Stimulated activated CD8-positive, alpha-beta memory T cell treated with anti-CD3 and anti-CD28 coated beads, Interleukin-7, amount 100 ng/mL, for 1 hour (primary cell): ENCODE measurements around the gene PHC1.

Experiments used
- DNase-seq, 2 donors: peaks; one replicate each; pipeline ENCODE4 v3.0.0-alpha.2; 2020; ENCODE audit warnings: low read depth in 2 of 2

Gene PHC1

DNA sequence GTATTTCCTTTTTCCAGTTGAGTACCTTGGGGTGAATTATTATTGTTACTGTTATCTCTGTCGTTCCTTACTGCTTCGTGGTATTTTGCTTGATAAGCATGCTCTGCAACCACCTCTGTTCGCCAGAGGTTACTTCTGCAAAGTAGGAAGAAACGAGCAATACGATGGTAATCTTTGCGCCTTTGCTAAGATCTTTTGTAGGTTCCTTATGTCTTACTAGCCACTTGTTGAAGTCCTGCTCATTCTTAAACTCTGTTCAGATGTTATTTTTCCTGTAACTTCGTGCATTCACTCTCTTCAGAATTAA, 35.9 kb downstream of the PHC1 start:
- DNase-seq: no peak

DNA sequence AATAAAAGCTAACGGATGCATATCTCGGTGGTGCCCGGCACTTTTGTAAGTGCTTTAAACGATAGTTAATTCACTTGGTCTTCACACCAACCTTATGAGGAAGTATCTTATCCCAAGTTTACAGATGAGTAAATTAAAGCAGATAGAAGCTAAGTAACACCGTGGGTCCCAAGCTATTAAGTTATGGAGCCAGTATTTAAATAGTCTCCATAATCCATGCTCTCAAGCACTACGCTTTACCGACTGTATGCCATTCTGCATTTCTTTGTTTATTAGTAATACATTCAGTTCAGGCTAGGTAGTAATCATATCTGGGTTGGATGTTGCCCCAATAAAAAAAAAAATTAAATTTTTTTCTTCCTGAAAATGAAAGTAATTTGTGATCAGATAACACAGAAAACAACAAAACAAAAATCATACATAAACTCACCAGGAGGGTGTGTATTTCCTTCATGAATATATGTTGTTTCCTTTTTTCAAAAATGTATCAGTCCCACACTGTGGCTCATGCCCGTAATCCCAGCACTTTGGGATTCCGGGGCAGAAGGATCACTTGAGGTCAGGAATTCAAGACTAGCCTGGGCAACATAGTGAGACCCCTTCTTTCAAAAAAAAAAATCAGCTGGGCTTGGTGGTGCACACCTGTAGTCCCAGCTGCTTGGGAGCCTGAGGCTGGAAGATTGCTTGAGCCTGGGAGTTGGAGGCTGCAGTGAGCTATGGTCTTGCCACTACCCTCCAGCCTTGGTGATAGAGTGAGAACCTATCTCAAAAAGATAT, 36.6 kb downstream of the PHC1 start:
- DNase-seq: no peak

DNA sequence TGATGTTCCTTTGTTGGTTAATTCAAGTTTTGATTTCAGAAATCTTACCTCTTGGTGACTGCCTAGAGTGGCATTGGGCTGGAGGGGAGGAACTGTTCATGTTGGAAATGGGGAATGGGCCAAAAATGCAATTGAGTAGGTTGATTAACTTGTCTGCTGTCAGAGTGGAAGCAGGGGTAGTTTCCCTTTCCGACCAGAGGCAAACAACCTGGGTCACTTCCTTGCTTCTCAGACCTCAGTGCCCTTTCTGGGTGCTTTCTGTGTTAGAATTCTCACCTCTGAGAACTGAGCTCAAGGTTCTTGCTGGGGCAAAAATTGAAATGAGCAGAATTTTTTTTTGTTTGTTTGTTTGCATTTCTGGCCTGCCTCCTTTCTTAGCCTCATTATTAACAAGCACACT, 37.4 kb downstream of the PHC1 start:
- DNase-seq: no peak

DNA sequence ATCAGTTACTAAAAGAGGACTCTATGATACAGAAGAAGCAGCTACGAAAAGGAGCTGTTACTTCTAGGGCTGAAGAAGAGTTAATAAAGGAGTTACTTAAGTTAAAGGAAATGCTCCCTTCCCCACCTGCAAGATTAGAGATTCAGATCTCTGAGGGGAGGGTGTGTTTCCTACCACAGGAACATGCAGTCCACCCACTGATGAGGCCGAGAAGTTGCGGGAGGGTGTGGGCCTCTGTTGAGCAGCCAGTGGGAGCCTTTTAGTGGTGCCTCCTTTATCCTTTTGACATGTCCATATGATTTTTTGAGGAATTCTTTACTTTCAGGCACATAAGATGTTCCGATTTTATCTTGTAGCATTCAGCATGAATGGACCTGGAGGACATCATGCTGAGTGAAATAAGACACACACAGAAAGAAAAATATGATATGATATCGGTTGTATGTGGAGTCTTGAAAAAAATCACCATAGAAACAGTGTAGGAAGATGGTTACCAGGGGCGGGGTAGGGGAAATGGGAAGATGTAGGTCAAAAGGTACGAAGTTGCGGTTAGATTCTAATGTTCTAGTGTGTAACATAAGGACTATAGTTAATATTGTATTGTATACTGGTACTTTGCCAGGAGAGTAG, 39.6 kb downstream of the PHC1 start:
- no peak for DNase-seq

DNA sequence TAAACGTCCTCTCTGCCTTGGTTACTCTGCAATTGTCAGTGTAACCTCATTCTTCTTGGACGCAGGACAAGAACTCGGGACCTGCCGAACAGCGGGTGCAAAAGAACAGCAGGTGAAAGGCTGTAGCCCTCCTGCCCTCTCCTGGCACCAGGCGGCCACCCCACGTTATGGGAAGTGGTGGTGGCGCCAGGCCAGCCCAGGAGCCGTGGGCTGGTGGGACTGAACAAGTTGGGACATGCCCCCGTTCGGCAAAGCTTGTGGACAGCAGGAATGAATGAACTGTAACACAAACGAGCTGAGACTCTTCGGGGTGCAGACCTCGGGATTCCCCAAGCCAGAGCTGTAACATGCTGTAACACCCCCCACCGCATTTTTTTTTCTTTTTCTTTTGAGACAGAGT, 41.8 kb downstream of the PHC1 start:
- DNase-seq: no peak

DNA sequence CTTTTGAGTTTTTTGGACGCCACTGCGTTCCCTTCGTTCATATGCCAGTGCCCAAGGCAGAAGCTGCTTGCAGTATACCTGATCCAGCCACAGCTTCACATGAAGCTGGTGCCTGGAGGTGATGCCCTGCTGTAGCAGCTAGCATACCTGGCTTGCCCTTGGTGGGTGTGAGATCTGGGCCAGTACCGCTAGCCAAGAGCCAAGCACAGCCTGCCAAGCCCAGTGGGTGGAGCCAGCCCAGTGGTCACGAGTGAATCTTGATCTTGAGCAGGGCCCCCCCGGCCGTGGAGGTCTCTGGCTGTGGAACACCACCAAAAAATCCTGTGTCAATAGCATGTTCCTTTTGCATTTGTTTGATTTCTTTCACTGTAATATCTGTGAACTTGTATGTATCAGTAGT, 42.5 kb downstream of the PHC1 start:
- no peak for DNase-seq

DNA sequence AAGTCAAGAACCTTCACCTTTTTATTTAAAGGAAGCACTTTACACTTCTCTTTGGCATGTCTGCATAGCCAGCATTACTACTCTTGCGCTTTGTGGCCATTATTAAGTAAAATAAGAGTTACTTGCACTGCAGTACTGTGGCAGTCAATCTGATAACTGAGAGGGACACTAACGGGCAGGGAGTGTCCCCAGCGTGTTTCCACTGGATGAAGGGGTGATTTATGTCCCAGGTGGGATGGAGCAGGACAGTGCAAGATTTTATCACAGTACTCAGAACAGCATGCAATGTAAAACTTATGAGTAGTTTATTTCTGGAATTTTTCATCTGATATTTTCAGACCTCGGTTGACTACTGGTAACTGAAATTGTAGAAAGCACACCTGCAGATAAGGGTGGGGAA, 43.3 kb downstream of the PHC1 start:
- no peak for DNase-seq

DNA sequence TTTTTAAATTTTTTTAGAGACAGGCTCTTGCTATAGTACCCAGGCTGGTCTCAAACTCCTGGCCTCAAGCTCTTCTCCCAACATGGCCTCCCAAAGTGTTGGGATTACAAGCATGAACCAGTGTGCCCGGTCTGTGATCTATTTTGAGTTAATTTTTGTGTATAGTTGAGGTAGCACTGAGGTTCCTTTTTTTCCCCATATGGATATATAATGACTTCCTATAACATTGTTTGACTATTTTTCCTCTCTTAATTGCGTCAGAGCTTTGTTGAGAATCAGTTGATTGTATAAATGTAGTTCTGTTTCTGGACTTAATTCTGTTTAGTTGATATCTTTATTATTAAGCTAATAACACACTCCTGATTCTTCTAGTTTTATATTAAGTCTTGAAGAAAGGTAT, 43.8 kb downstream of the PHC1 start:
- no peak for DNase-seq

DNA sequence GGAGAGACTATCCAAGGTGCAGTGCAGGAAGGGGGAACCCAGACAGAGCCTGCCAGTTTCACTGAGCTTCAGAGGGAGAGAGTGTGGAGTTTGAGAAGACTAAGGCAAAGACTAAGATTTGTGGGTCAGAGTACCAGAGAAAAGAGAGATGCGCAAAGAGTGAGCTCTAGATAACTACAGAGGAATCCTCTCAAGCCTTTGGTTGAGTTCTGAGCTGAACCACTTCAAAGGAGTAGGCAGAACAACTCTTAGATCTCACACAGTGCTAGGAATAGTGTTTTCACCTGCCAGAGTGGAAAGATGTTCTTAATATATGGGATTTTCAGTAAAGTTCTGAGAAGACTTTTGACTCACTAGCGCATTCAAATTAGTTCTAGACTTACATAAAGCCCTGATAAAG, 45.9 kb downstream of the PHC1 start:
- DNase-seq: no peak

DNA sequence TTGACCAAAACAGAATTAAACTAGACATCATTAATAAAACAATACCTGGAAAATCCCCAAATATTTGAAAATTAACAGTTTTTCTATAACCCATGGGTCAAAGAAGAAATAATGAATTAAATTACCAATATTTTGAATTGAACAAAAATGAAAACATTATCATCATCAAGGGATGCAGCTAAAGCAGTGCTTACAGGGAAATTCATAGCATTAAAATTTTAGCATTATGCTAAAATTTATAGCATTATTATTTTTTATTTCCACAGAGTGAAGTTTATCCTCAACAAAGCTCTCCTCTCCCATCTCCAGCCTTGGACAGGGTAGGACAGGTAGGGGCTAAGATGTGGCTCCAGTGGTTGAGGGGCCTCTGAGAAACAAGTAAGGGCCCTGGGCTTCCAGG, 54.5 kb downstream of the PHC1 start:
- no peak for DNase-seq

DNA sequence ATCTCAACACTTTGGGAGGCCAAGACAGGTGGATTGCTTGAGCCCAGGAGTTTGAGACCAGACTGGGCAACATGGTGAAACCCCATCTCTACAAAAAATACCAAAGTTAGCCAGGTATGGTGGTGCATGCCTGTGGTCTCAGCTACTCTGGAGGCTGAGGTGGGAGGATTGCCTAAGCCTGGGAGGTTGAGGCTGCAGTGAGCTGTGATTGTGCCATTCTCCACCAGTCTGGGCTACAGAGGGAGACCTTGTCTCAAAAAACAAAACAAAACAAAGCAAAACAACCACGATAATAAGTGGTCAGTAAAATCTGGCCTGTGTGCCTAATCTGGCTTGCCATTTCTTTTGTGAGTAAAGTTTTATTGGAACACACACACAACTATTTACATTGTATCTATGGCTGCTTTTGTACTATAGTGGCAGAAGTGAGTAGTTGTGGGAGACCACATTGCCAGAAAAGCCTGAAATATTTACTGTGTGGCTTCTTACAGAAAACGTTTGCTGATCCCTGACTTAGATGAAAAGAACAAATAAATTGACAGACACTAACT, 55.6 kb downstream of the PHC1 start:
- DNase-seq: no peak

DNA sequence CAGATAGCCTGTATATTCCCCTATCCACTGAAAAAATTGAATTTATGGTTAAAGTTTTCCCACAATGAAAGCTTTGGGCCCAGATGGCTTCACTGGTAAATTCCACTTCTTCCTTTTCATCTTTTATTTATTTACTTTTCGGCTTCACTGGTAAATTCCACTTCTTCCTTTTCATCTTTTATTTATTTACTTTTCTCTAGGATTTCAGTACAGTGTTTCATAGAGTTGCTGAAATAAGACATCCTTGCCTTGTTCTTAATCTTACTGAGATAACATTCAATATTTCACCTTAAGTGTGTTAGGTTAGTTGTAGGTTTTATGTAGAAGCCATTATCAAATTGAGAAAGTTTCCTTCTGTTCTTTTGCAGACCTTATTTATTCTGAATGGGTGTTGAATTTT, 56.1 kb downstream of the PHC1 start:
- DNase-seq: no peak

DNA sequence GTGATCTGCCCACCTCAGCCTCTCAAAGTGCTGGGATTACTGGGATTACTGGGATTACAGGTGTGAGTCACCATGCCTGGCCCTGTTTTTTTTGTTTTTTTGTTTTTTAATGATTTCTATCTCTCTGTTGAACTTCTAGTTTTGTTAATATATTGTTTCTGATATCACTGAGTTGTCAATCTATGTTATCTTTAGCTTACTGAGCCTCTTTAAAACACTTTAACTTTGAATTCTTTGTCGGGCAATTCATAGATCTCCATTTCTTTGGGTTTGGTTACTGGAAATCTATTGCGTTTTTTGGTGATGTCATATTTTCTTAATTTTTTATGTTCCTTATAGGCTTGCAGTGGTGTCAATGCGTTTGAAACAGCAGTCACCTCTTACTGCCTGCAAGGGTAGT, 65.8 kb downstream of the PHC1 start:
- DNase-seq: no peak

DNA sequence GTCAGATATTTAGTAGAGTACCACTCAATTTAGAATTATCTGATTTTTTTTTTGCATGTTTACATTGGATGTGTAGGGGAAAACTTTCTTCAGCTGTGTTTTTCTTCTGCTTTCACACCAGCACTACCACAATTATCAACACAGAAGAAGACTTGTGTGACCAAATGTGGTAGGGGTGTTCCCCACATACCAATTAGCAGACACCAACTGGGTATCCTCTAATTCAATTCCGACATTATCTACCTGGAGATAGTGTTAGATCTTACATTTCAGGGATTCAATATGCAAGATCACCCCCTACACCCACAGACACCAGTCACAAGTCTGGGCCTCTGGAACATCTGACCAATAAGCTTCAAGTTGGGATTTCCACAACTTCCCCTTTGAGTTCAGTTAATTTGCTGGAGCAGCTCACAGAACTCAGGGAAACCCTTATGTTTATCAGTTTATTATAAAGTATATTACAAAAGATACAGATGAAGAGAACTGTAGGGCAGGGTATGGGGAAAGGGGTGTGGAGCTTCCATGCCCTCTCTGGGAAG, 71.0 kb downstream of the PHC1 start:
- no peak for DNase-seq

DNA sequence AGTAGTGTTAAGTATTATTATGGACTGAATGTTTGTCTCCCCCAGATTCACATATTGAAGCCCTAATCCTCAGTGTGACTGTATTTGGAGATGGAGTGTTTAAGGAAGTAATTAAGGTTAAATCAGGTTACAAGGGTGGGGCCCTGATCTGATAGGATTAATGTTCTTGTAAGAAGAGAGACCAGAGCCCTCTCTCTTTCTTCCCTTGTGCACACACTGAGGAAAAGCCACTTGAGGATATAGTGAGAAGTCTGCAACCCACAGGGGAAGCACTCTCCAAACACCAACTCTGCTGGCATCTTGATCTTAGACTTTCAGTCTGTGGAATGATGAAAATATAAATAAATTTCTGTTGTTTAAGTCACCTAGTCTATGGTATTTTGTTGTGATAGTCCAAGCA, 72.9 kb downstream of the PHC1 start:
- no peak for DNase-seq

DNA sequence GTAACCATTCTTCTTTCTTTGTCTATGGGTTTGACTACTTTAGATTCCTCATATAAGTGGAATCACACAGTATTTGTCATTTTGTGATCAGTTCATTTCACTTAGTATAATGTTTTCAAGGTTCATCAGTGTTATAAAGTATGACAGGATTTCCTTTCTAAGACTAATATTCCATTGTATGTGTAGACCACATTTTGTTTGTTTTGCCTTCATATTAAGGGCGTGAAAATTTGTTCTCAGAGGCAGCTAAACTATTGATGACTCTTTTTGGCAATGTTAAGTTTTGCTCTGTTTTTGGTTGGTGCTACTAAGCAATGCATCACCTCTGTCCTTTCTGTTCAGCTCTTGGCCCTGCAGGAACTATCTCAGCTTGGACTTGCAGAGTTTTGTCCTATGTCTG, 73.4 kb downstream of the PHC1 start:
- no peak for DNase-seq

DNA sequence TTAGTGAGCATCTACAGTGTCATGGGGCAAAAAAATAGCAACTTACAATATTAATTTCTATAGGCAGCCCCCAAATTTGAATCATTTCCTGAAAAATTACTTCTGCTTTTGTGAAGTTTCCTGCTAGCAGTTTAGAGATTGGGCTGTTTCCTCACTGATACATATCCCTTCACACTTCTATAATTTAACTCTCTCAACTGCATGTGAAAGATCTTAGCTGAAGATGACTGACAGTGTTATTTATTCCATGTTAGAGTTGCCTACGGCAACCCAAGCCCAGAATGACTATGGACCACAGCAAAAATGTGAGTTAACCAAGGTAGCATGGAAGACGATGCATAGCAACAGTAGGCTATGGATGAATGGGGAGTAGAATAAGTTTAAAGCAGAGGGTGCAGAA, 75.1 kb downstream of the PHC1 start, which contains the start of gene KLRG1:
TSS of gene KLRG1 (plus strand) at position 134 of the 400 bp plus-strand sequence. CDS start at position 224, 90 bp downstream.
- DNase-seq: no peak
